HG02623 (cell line): ENCODE results near the gene EAPP.
"Not testable (repeated sequence)": the region's sequence is repeated elsewhere in the genome, so short reads cannot be mapped to it uniquely, and the experiment has no call there.

ENCODE experiments used
- ATAC-seq: cut with Tn5 transposase; IDR thresholded peaks from one replicate; pipeline ENCODE4 v1.9.1; 2021; ENCODE audit warnings: moderate library complexity; ENCODE audit not compliant: unreplicated experiment

EAPP gene

GRCh38 chr14:34539407-34540180, at the start of gene EAPP:
Gene EAPP, minus strand, starts transcription at chr14:34539701. Its CDS starts 73 bp downstream, at chr14:34539628.
- ATAC-seq, result peak; percentile 100

GRCh38 chr14:34583525-34583924, 44.0 kb upstream of the EAPP start:
- no peak for ATAC-seq

- no peak for ATAC-seq
Measured at GRCh38 chr14:34582117-34582680, 42.7 kb upstream of the EAPP start.

GRCh38 chr14:34580381-34580780, 40.9 kb upstream of the EAPP start:
- no peak for ATAC-seq

- no peak for ATAC-seq
Measured at GRCh38 chr14:34571771-34572170, 32.3 kb upstream of the EAPP start.

- no peak for ATAC-seq
Measured at GRCh38 chr14:34569750-34570149, 30.2 kb upstream of the EAPP start.

GRCh38 chr14:34568803-34569202, 29.3 kb upstream of the EAPP start:
- ATAC-seq, result no peak

GRCh38 chr14:34562776-34563150, 23.3 kb upstream of the EAPP start:
- ATAC-seq, result no peak

GRCh38 chr14:34562037-34562775, 22.7 kb upstream of the EAPP start:
- ATAC-seq, result not testable (repeated sequence)

GRCh38 chr14:34556498-34556829, 17.0 kb upstream of the EAPP start:
- ATAC-seq, result peak; percentile 46

GRCh38 chr14:34555583-34556497, 16.3 kb upstream of the EAPP start:
- peak; percentile 67 for ATAC-seq

GRCh38 chr14:34554540-34555250, 15.2 kb upstream of the EAPP start:
- ATAC-seq, result no peak

GRCh38 chr14:34549276-34549966, 9.9 kb upstream of the EAPP start:
- ATAC-seq, result not testable (repeated sequence)

GRCh38 chr14:34548472-34548981, 9.0 kb upstream of the EAPP start:
- ATAC-seq, result no peak

- ATAC-seq, result peak; percentile 32
Measured at GRCh38 chr14:34547136-34547520, 7.6 kb upstream of the EAPP start.

- ATAC-seq, result peak; percentile 66
Measured at GRCh38 chr14:34546272-34547135, 7.0 kb upstream of the EAPP start.

- ATAC-seq, result not testable (repeated sequence)
Measured at GRCh38 chr14:34540181-34541059, 919 bp upstream of the EAPP start.
